C4-2B (cell line): ENCODE data around the gene ZNF304.

ENCODE experiments used
- H3K27ac ChIP-seq: fragments of 450-650 bp; 2 replicates; pipeline ENCODE4 v1.5.1; 2017
- ZFX ChIP-seq: fragments of 450-650 bp; IDR thresholded peaks from 2 replicates; pipeline ENCODE4 v1.6.1; 2017
- TF ChIP-seq, protein P1 (sequence below): fragments of 450-650 bp; conservative IDR thresholded peaks from 2 replicates; pipeline ENCODE4 v1.5.1; 2017; ENCODE audit warnings: mild to moderate bottlenecking

The ZNF304 gene

DNA sequence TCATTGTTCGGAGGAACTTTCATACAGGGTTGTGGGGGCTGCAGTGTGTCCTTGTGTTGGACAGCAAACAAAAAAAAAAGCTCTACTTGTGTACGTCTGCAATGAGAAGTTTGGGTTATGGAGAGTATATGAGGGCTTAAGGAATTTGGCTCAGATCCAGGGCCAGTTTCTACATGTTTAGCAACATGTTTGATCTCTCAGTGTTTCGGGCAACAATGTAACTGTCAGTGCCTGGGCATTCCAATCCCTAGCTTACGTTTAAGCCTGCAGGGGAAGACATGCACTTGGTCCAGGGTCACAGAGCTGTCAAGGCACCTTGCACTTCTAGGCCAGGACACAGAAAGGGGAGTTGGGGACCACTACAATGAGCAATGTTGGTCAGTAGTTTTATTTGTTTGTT, 16.9 kb upstream of the ZNF304 start:
- TF ChIP-seq, protein P1, sequence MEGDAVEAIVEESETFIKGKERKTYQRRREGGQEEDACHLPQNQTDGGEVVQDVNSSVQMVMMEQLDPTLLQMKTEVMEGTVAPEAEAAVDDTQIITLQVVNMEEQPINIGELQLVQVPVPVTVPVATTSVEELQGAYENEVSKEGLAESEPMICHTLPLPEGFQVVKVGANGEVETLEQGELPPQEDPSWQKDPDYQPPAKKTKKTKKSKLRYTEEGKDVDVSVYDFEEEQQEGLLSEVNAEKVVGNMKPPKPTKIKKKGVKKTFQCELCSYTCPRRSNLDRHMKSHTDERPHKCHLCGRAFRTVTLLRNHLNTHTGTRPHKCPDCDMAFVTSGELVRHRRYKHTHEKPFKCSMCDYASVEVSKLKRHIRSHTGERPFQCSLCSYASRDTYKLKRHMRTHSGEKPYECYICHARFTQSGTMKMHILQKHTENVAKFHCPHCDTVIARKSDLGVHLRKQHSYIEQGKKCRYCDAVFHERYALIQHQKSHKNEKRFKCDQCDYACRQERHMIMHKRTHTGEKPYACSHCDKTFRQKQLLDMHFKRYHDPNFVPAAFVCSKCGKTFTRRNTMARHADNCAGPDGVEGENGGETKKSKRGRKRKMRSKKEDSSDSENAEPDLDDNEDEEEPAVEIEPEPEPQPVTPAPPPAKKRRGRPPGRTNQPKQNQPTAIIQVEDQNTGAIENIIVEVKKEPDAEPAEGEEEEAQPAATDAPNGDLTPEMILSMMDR = no peak
- H3K27ac ChIP-seq = no peak overlapping the region

DNA sequence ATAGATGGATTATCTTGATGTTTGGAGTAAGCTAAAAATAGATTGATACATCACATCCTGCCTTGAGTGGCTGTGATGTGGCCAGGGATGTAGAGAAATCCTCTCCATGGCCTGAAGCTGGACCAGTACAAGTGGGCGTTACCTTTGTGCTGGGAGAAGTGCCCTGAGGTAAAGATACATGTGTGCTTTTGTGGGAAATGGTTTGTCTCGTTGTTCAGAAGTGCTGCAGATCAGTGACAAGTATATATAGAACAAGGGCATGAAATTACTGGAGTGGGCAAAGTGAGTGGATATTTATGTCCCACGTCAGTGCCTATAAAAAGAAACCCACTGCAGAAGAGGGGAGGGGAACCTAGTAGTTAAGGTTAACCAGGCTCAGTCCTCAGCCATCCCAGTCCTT, 12.2 kb upstream of the ZNF304 start:
- TF ChIP-seq, protein P1 = no peak
- TF ChIP-seq ZFX = no peak
- no peak overlapping the region for H3K27ac ChIP-seq

DNA sequence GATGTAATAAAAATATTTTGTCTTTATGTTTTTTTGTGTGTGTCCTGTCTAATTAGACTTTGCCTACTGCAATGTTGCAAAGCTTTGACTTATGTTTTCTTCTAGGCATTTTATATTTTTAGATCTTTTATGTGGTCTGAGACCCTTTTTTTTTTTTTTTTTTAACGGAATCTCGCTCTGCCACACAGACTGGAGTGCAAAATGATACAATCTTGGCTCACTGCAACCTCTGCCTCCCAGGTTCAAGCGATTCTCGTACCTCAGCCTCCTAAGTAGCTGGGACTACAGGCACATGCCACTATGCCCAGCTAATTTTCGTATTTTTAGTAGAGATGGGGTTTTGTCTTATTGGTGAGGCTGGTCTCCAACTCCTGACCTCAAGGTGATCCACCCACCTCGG, 8.5 kb upstream of the ZNF304 start:
- no peak overlapping the region for H3K27ac ChIP-seq
- no peak for TF ChIP-seq ZFX
- TF ChIP-seq, protein P1 = no peak

DNA sequence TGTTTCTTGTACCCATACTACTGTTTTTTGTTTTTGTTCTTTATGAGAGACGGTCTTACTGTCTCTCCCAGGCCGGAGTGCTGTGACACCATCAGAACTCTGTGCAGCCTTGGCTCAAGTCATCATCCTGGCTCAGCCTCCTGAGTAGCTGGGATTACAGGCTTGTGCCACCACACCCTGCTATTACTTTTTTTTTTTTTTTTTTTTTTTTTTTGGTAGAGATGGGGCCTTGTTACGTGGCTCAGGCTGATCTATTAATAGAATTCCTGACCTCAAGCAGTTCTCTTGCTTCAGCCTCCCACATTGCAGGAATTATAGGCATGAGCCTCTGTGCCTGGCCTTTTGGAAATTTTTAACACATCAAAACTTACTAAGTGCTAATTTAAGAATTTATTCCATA, 2.9 kb upstream of the ZNF304 start:
- H3K27ac ChIP-seq = no peak overlapping the region
- no peak for TF ChIP-seq ZFX
- TF ChIP-seq, protein P1 = no peak

DNA sequence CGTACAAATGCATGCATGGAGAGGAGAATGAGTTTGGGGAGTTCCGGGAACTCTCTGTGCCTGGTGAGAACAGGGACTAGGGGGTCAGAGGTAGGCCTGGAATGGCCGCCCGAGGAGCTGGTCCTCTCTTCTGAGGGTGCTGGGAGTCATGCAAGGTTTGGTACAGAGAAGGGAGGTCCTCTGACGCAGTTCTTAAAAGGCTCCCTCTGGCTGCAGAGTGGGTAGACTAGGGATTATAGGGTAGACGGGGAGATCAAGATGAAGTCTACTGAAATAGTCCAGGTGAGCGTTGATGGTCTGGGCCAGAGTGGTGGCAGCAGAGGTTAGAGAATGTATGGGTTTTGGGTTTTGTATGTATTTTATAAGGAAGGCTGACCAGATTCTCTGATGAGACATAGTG, 796 bp downstream of the ZNF304 start:
- TF ChIP-seq, protein P1 = no peak
- no peak for TF ChIP-seq ZFX
- H3K27ac ChIP-seq = peak overlapping the region; percentile 69

DNA sequence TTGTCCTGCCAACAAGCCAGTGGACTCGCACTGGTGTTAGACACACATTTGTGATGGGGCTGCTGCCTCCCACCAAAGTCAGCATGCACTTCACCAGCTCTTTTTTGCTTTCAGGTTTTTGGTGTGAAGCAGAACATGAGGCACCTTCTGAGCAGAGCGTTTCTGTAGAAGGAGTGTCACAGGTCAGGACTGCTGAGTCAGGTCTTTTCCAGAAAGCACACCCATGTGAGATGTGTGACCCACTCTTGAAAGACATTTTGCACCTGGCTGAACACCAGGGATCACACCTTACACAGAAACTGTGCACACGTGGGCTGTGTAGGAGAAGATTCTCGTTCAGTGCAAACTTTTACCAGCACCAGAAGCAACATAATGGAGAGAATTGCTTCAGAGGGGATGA, 4.8 kb downstream of the ZNF304 start:
- TF ChIP-seq ZFX = no peak
- TF ChIP-seq, protein P1 = no peak
- no peak overlapping the region for H3K27ac ChIP-seq

DNA sequence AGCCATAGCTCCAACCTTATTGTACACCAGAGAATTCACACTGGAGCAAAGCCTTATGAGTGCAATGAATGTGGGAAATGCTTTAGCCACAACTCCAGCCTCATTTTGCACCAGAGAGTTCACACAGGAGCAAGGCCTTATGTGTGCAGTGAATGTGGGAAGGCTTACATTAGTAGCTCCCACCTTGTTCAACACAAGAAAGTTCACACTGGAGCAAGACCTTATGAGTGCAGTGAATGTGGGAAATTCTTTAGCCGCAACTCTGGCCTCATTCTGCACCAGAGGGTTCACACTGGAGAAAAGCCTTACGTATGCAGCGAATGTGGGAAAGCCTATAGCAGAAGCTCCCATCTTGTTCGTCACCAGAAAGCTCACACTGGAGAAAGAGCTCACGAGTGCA, 6.3 kb downstream of the ZNF304 start:
- no peak for TF ChIP-seq ZFX
- TF ChIP-seq, protein P1 = no peak

DNA sequence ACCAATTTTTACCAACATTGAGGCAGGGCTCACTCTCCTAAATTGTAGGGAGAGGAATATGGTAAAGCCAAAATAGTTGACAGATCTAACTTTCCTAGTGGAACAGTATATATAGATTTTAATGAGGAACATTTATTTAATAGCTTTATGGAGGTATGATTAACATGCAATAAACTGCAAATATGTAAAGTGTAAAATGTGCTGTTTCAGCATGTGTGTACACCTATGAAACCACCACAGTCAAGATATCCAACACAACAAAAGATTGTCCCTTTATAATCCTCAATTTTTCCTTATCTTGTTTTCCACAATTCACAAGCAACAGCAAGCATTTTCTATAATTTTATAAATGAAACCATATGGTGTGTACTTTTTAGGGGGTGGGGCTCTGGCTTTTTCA, 8.2 kb downstream of the ZNF304 start:
- no peak for TF ChIP-seq ZFX
- TF ChIP-seq, protein P1 = no peak
- H3K27ac ChIP-seq = no peak overlapping the region

More for the DNA sequence above, 6.3 kb downstream of the ZNF304 start:
- no peak overlapping the region for H3K27ac ChIP-seq
